Testis (tissue), 3 donors: ENCODE data around the gene FBXO8. TPM values are rescaled to one million over a fixed set of nuclear protein-coding genes. Genes with fewer than 3 reads are reported as not detected.

Experiments used
- DNase-seq: peaks from one replicate; pipeline ENCODE4 v3.0.0-alpha.2; 2019
- H3K27ac ChIP-seq, 2 donors: fragments of 200-600 bp; sonication (generic); one replicate each; pipeline ENCODE4 v1.5.1; 2019
- H3K27me3 ChIP-seq: fragments of 200-600 bp; sonication (generic); one replicate; pipeline ENCODE4 v1.5.1; 2019
- H3K36me3 ChIP-seq: fragments of 200-600 bp; sonication (generic); one replicate; pipeline ENCODE4 v1.5.1; 2017; ENCODE audit warnings: low read depth; ENCODE audit errors: missing control alignments
- H3K4me1 ChIP-seq: fragments of 200-600 bp; sonication (generic); one replicate; pipeline ENCODE4 v1.5.1; 2019
- H3K4me3 ChIP-seq, 2 donors: fragments of 200-600 bp; sonication (generic); one replicate each; pipeline ENCODE4 v1.5.1; 2017 to 2019
- H3K9me3 ChIP-seq: fragments of 200-600 bp; sonication (generic); one replicate; pipeline ENCODE4 v1.5.1; 2017
- POLR2A ChIP-seq: fragments of 450-650 bp; IDR thresholded peaks from one replicate; pipeline ENCODE4 v1.6.1; 2017; ENCODE audit warnings: antibody characterized with exemption, mild to moderate bottlenecking, moderate library complexity
- WGBS, 2 donors: methylation state at CpG; one replicate each; pipeline ENCODE4 v1.1.5; 2018; 5-methylcytosine and 5-hydroxymethylcytosine counted together
- intact Hi-C: fragments of 100-400 bp; cut with DNase I; formaldehyde crosslinking; loops from one replicate; pipeline ENCODE4 v1.15.1; 2023; ENCODE audit warnings: low total_unique reads
- polyA plus RNA-seq: library from polyadenylated mRNA; stranded (reverse); fragments of 350-450 nt; fragmentation: Illumina TruSeq; extraction: RNeasy Lipid Tissue Mini Kit (QIAGEN cat#74804); gene quantifications from one replicate; pipeline ENCODE4 v1.2.3, GENCODE V29; 2014; ENCODE audit warnings: low read depth, low replicate concordance; ENCODE audit not compliant: insufficient read depth
- total RNA-seq, 2 donors: library from RNA; depleted of rRNA; stranded (reverse); fragments of >200 nt; gene quantifications; one replicate each; pipeline ENCODE4 v1.2.3, GENCODE V29; 2016
- TF ChIP-seq, protein P1 (sequence below), 3 experiments: fragments of 450-650 bp in 2 of 3; fragments of 200-600 bp in 1 of 3; sonication (generic) in 1 of 3; IDR thresholded peaks; one replicate each; pipeline ENCODE4 v1.5.1; 2016 to 2019; ENCODE audit warnings: antibody characterized with exemption in 3 of 3, mild to moderate bottlenecking in 2 of 3, moderate library complexity in 1 of 3

FBXO8 gene
- total and polyA plus RNA-seq, 3 donors from 2014 or later = 22.6 to 25.5 (median 24.5) TPM

DNA sequence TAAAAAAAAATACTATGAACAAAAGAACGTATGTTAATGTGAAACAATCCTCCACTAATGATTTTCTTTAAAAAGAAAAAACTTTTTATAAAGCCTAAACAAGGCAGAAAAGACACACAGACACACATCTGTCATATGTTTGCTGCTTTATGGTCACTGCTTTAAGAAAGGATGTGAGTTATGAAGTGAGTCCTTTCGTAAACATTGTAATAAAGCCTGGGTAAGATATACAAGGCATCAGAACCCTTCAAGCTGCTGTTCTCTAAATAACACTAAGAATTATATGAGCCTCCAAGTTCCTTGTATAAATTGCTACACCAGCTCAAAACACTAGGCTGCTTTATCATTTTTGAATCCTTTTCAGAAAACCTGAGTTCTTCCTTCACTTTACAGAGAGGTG is 81.6 kb downstream of the FBXO8 start:
- no peak for DNase-seq
- Histone ChIP-seq H3K27ac (no peak overlapping the region), H3K27me3 (no peaks in the 10 kb centered on the region), H3K9me3 (no peaks in the 10 kb centered on the region), H3K36me3 (no peaks in the 10 kb centered on the region), H3K4me3 (no peak overlapping the region), H3K4me1 (no peaks in the 10 kb centered on the region)
- WGBS, 2 donors = 83 to 88% methylated on average over 2 of the region's 2 CpGs
- TF ChIP-seq, protein P1, sequence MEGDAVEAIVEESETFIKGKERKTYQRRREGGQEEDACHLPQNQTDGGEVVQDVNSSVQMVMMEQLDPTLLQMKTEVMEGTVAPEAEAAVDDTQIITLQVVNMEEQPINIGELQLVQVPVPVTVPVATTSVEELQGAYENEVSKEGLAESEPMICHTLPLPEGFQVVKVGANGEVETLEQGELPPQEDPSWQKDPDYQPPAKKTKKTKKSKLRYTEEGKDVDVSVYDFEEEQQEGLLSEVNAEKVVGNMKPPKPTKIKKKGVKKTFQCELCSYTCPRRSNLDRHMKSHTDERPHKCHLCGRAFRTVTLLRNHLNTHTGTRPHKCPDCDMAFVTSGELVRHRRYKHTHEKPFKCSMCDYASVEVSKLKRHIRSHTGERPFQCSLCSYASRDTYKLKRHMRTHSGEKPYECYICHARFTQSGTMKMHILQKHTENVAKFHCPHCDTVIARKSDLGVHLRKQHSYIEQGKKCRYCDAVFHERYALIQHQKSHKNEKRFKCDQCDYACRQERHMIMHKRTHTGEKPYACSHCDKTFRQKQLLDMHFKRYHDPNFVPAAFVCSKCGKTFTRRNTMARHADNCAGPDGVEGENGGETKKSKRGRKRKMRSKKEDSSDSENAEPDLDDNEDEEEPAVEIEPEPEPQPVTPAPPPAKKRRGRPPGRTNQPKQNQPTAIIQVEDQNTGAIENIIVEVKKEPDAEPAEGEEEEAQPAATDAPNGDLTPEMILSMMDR (IDR thresholded peaks at IDR 0.05) = no peak
- no peak for TF ChIP-seq POLR2A
- intact Hi-C loops = no loop called here

DNA sequence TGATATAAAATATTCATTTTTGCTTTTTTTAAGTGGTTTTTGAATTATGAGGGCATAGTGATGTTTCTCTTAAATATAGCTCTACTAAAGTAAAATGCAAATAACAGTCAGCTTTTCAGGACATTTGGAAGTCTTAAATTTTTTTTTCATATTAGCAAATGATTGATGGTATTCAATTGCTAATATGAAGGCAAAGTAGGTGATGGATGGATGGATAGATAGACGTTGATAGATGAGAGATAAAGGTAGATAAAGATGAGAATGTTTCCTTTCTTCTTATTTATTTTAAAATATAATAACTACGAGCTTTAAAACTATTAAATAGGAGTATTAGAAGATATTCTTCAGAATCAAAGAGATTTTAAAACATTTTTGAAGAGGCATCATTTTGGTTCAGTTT is 83.7 kb downstream of the FBXO8 start:
- 74 to 81% methylated on average over 2 of the region's 2 CpGs for WGBS, 2 donors
- Histone ChIP-seq H3K36me3 (no peaks in the 10 kb centered on the region), H3K27ac (no peak overlapping the region), H3K27me3 (no peaks in the 10 kb centered on the region), H3K9me3 (no peaks in the 10 kb centered on the region), H3K4me1 (no peaks in the 10 kb centered on the region), H3K4me3 (no peak overlapping the region)
- intact Hi-C loops = no loop called here
- TF ChIP-seq, protein P1 (IDR thresholded peaks at IDR 0.05) = no peak
- no peak for TF ChIP-seq POLR2A
- DNase-seq = no peak

DNA sequence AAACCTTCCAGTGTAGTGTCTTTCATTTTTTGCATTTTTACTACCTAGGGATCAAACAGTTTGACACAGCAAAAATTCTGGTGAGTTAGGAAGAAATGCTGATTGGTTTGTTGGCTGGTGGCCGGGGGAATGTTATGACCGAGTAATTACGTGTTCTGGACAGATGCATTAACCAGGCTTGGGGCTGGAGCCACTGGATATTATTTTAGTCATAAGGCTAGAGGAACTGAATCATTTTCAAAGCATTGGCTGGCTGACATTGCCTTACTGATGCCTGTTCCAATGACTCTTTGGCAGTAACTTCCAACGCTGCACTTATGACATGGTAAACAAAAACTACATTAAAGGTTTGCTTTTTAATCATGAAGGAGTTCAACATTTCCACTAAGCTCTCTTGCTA is 84.6 kb downstream of the FBXO8 start:
- H3K36me3 ChIP-seq = no peaks in the 10 kb centered on the region
- H3K9me3 ChIP-seq = no peaks in the 10 kb centered on the region
- H3K27me3 ChIP-seq = no peaks in the 10 kb centered on the region
- intact Hi-C loops = no loop called here
- no peak overlapping the region for H3K4me3 ChIP-seq
- H3K27ac ChIP-seq = no peak overlapping the region
- 58 to 64% methylated on average over 4 of the region's 4 CpGs for WGBS, 2 donors
- no peak for DNase-seq
- TF ChIP-seq, protein P1 (IDR thresholded peaks at IDR 0.05) = no peak
- TF ChIP-seq POLR2A = no peak
- H3K4me1 ChIP-seq = no peaks in the 10 kb centered on the region

DNA sequence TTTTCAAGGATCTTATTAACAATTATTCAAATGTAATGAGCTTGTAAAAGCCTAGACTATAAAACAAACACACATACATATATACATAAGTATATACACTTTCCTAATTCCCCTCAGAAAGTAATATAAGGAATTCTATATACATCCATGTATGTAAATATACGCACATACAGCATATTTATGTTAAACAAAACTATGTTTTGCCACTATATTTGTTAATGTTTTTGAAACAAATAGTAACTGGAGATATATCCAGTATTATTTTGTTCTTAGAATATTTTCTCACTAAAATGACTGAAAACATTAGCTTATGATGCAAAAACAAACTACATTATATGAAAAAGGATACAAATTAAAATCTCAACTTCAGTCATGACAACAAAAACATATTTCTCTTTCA is 85.1 kb downstream of the FBXO8 start:
- H3K27ac ChIP-seq = no peak overlapping the region
- 92 to 97% methylated on average over 1 of the region's 1 CpG for WGBS, 2 donors

More for the DNA sequence above, 85.1 kb downstream of the FBXO8 start:
- Histone ChIP-seq H3K4me3 (no peak overlapping the region), H3K36me3 (no peaks in the 10 kb centered on the region), H3K4me1 (no peaks in the 10 kb centered on the region), H3K27me3 (no peaks in the 10 kb centered on the region), H3K9me3 (no peaks in the 10 kb centered on the region)
- intact Hi-C loops = no loop called here
- no peak for DNase-seq
- TF ChIP-seq, protein P1 (IDR thresholded peaks at IDR 0.05) = no peak
- TF ChIP-seq POLR2A = no peak
